Mesenchymal stem cell (in vitro differentiated cells and primary cell): ENCODE results near the gene GPHB5.

Source experiments
- DNase-seq: peaks from one replicate; pipeline ENCODE4 v3.0.0-alpha.2; 2013
- H2AFZ ChIP-seq: one replicate; pipeline ENCODE4 v1.6.1; 2013; ENCODE audit warnings: low read depth, mild to moderate bottlenecking, control low read depth, inconsistent platforms, low read length, moderate library complexity
- H2AK5ac ChIP-seq: 2 replicates; pipeline ENCODE4 v1.6.1; 2013; ENCODE audit warnings: low read length, moderate library complexity, mild to moderate bottlenecking, inconsistent platforms; ENCODE audit not compliant: severe bottlenecking
- H2BK120ac ChIP-seq: one replicate; pipeline ENCODE4 v1.6.1; 2013; ENCODE audit warnings: low read depth, mild to moderate bottlenecking, inconsistent platforms, low read length, moderate library complexity
- H2BK12ac ChIP-seq, 2 experiments: one replicate each; pipeline ENCODE4 v1.6.1; 2013; ENCODE audit warnings: inconsistent platforms in 2 of 2, low read length in 2 of 2, mild to moderate bottlenecking in 2 of 2, moderate library complexity in 2 of 2, control low read depth in 1 of 2
- H2BK15ac ChIP-seq: one replicate; pipeline ENCODE4 v1.6.1; 2013; ENCODE audit warnings: mild to moderate bottlenecking, low read depth, inconsistent platforms; ENCODE audit not compliant: poor library complexity, severe bottlenecking
- H2BK5ac ChIP-seq: 2 replicates; pipeline ENCODE4 v1.6.1; 2013; ENCODE audit warnings: low read depth, mild to moderate bottlenecking, low read length, control low read depth, inconsistent platforms; ENCODE audit not compliant: poor library complexity, severe bottlenecking
- H3K14ac ChIP-seq, 2 experiments: one replicate each; pipeline ENCODE4 v1.6.1; 2013; ENCODE audit warnings: inconsistent platforms in 2 of 2, low read length in 2 of 2, control low read depth in 1 of 2, mild to moderate bottlenecking in 1 of 2, moderate library complexity in 1 of 2
- H3K18ac ChIP-seq, 2 experiments: one replicate each; pipeline ENCODE4 v1.6.1; 2013; ENCODE audit warnings: inconsistent platforms in 2 of 2, low read length in 2 of 2, control low read depth in 1 of 2, low read depth in 1 of 2, mild to moderate bottlenecking in 1 of 2
- H3K23ac ChIP-seq, 2 experiments: one replicate each; pipeline ENCODE4 v1.6.1; 2013; ENCODE audit warnings: inconsistent platforms in 2 of 2, low read length in 2 of 2, mild to moderate bottlenecking in 2 of 2, moderate library complexity in 2 of 2, control low read depth in 1 of 2
- H3K27ac ChIP-seq: 2 replicates; pipeline ENCODE4 v1.5.1; 2013; ENCODE audit warnings: mild to moderate bottlenecking, moderate library complexity, low read length, control low read depth, inconsistent platforms; ENCODE audit not compliant: poor library complexity, severe bottlenecking
- H3K27me3 ChIP-seq, 2 experiments: 2 replicates each; pipeline versions ENCODE4 v1.6.1 to v1.7.0; 2013; ENCODE audit warnings: low read length in 2 of 2, mild to moderate bottlenecking in 2 of 2, moderate library complexity in 2 of 2, control low read depth in 1 of 2, inconsistent platforms in 1 of 2; ENCODE audit not compliant: control insufficient read depth in 1 of 2, insufficient read depth in 1 of 2
- H3K36me3 ChIP-seq, 2 experiments: 2 replicates each; pipeline versions ENCODE4 v1.6.1 to v1.7.0; 2013; ENCODE audit warnings: low read length in 2 of 2, control low read depth in 1 of 2, inconsistent platforms in 1 of 2, low read depth in 1 of 2, mild to moderate bottlenecking in 1 of 2; ENCODE audit not compliant: insufficient read depth in 2 of 2, control insufficient read depth in 1 of 2
- H3K4ac ChIP-seq, 2 experiments: one replicate each; pipeline ENCODE4 v1.6.1; 2013; ENCODE audit warnings: inconsistent platforms in 2 of 2, low read length in 2 of 2, mild to moderate bottlenecking in 2 of 2, moderate library complexity in 2 of 2, control low read depth in 1 of 2, low read depth in 1 of 2
- H3K4me1 ChIP-seq: 2 replicates; pipeline ENCODE4 v1.6.1; 2013; ENCODE audit warnings: low read depth, low read length, control low read depth; ENCODE audit not compliant: control insufficient read depth, insufficient read depth
- H3K4me2 ChIP-seq: 2 replicates; pipeline ENCODE4 v1.6.1; 2013; ENCODE audit warnings: low read length, mild to moderate bottlenecking, inconsistent platforms; ENCODE audit not compliant: poor library complexity, severe bottlenecking
- H3K4me3 ChIP-seq, 2 experiments: 2 replicates each; pipeline versions ENCODE4 v1.5.1 to v1.7.0; 2013; ENCODE audit warnings: low read length in 2 of 2, mild to moderate bottlenecking in 2 of 2, control low read depth in 1 of 2, low read depth in 1 of 2; ENCODE audit not compliant: insufficient read depth in 1 of 2
- H3K79me1 ChIP-seq: replicated peaks from 2 replicates; pipeline ENCODE4 v1.6.1; 2013; ENCODE audit warnings: mild to moderate bottlenecking, control low read depth, low read length, inconsistent platforms; ENCODE audit not compliant: poor library complexity, severe bottlenecking
- H3K9ac ChIP-seq: 2 replicates; pipeline ENCODE4 v1.7.0; 2013; ENCODE audit warnings: mild to moderate bottlenecking, low read length, moderate library complexity
- H3K9me3 ChIP-seq: 2 replicates; pipeline ENCODE4 v1.7.0; 2013; ENCODE audit warnings: mild to moderate bottlenecking, low read length; ENCODE audit not compliant: control insufficient read depth
- H4K8ac ChIP-seq: one replicate; pipeline ENCODE4 v1.6.1; 2013; ENCODE audit warnings: inconsistent platforms, mild to moderate bottlenecking, low read length, moderate library complexity
- H4K91ac ChIP-seq: one replicate; pipeline ENCODE4 v1.6.1; 2013; ENCODE audit warnings: mild to moderate bottlenecking, low read length, inconsistent platforms
- WGBS: methylation state at CpG from one replicate; pipeline ENCODE4 v1.1.7; 2013; ENCODE audit warnings: mixed read lengths; 5-methylcytosine and 5-hydroxymethylcytosine counted together

Gene GPHB5

GRCh38 chr14:63287666-63288483 lies 30.9 kb downstream of the GPHB5 start:
- no peak overlapping the region for H2BK120ac ChIP-seq
- no peak overlapping the region for H3K18ac ChIP-seq
- H2AFZ ChIP-seq = no peak overlapping the region
- no peaks in the 10 kb centered on the region for H3K4me1 ChIP-seq
- H3K4ac ChIP-seq = no peak overlapping the region
- no peak overlapping the region for H4K91ac ChIP-seq
- no peak overlapping the region for H2AK5ac ChIP-seq
- peaks cover 15 to 37% of the 10 kb centered on the region in 2 experiments for H3K36me3 ChIP-seq
- no peak overlapping the region for H3K23ac ChIP-seq
- no peak overlapping the region for H2BK12ac ChIP-seq
- DNase-seq = peak; percentile 29
- no peak overlapping the region for H3K14ac ChIP-seq
- H3K9ac ChIP-seq = no peak overlapping the region
- no peak overlapping the region for H3K27ac ChIP-seq
- no peak overlapping the region for H2BK15ac ChIP-seq
- H3K4me2 ChIP-seq = no peak overlapping the region
- no peaks in the 10 kb centered on the region for H3K27me3 ChIP-seq
- H2BK5ac ChIP-seq = no peak overlapping the region
- no peak overlapping the region for H3K4me3 ChIP-seq
- WGBS = 81% methylated on average over 6 of the region's 6 CpGs
- no peak overlapping the region for H4K8ac ChIP-seq
- H3K79me1 ChIP-seq = no peaks in the 10 kb centered on the region
- no peaks in the 10 kb centered on the region for H3K9me3 ChIP-seq

DNA sequence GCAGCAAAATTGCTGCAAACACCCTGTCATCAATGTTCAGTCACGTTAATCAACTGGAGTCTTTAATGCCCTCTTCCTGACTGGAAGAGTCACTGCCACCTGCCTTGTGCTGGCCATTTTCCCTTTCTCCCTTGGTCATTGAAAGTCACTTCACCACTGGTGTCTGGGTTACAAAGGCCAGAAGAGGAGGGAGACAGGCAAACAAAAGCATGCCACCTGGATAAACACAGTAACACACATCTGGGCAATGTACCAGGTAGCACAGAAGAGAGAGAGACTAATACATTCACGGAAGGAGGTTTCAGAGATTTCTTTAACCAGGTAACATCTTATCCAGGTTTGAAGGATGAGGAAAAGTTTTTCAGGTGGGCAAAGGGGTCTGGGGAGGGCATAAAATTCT lies 32.7 kb downstream of the GPHB5 start:
- WGBS = 72% methylated on average over 2 of the region's 2 CpGs
- no peak overlapping the region for H2AK5ac ChIP-seq

GRCh38 chr14:63283884-63284248 lies 34.9 kb downstream of the GPHB5 start:
- H3K9me3 ChIP-seq = no peaks in the 10 kb centered on the region
- no peak overlapping the region for H3K23ac ChIP-seq
- no peaks in the 10 kb centered on the region for H3K4me1 ChIP-seq
- H3K79me1 ChIP-seq = no peaks in the 10 kb centered on the region
- no peak overlapping the region for H3K18ac ChIP-seq
- no peak overlapping the region for H3K27ac ChIP-seq
- WGBS = 21% methylated on average over 7 of the region's 7 CpGs
- no peak overlapping the region for H4K91ac ChIP-seq
- H2BK12ac ChIP-seq = no peak overlapping the region
- DNase-seq = no peak
- H2BK120ac ChIP-seq = no peak overlapping the region
- H4K8ac ChIP-seq = no peak overlapping the region
- H2AK5ac ChIP-seq = no peak overlapping the region
- H3K4me2 ChIP-seq = no peak overlapping the region
- no peak overlapping the region for H2BK5ac ChIP-seq
- H3K9ac ChIP-seq = peak overlapping the region; percentile 73
- no peak overlapping the region for H2AFZ ChIP-seq
- no peak overlapping the region for H2BK15ac ChIP-seq
- H3K4ac ChIP-seq = no peak overlapping the region
- H3K36me3 ChIP-seq = peaks cover 10 to 37% of the 10 kb centered on the region in 2 experiments
- no peak overlapping the region for H3K14ac ChIP-seq
- H3K4me3 ChIP-seq = no peak overlapping the region
- no peaks in the 10 kb centered on the region for H3K27me3 ChIP-seq

More for the DNA sequence above, 32.7 kb downstream of the GPHB5 start:
- Histone ChIP-seq H3K36me3 (peaks cover 9 to 30% of the 10 kb centered on the region in 2 experiments), H3K9ac (no peak overlapping the region), H3K4me3 (no peak overlapping the region), H3K14ac (no peak overlapping the region), H2BK12ac (no peak overlapping the region), H3K9me3 (no peaks in the 10 kb centered on the region), H2BK15ac (no peak overlapping the region), H3K27ac (no peak overlapping the region), H4K91ac (no peak overlapping the region), H2BK120ac (no peak overlapping the region), H4K8ac (no peak overlapping the region), H3K23ac (no peak overlapping the region), H3K79me1 (no peaks in the 10 kb centered on the region), H2AFZ (no peak overlapping the region), H3K4ac (no peak overlapping the region), H3K4me2 (no peak overlapping the region), H2BK5ac (no peak overlapping the region), H3K4me1 (no peaks in the 10 kb centered on the region), H3K18ac (no peak overlapping the region), H3K27me3 (no peaks in the 10 kb centered on the region)
- DNase-seq = no peak

- Histone ChIP-seq H3K14ac (no peak overlapping the region), H3K27ac (no peak overlapping the region), H3K79me1 (peaks cover 2% of the 10 kb centered on the region), H3K4me3 (peak overlapping the region in 1 of 2 experiments; percentile 70), H2BK15ac (no peak overlapping the region), H4K8ac (no peak overlapping the region), H2BK120ac (no peak overlapping the region), H4K91ac (no peak overlapping the region), H2AFZ (no peak overlapping the region), H2BK5ac (no peak overlapping the region), H3K9ac (peak overlapping the region; percentile 73), H3K4me2 (no peak overlapping the region), H3K9me3 (no peaks in the 10 kb centered on the region), H3K4me1 (no peaks in the 10 kb centered on the region), H3K27me3 (no peaks in the 10 kb centered on the region), H2BK12ac (no peak overlapping the region), H3K23ac (no peak overlapping the region), H3K36me3 (peaks cover 10 to 35% of the 10 kb centered on the region in 2 experiments), H2AK5ac (no peak overlapping the region), H3K18ac (no peak overlapping the region), H3K4ac (no peak overlapping the region)
- DNase-seq = peak; percentile 31
- WGBS = 74% methylated on average over 6 of the region's 8 CpGs
These were observed 35.5 kb downstream of the GPHB5 start for GRCh38 chr14:63282997-63283883.
